ENCODE measurements around the gene VPS11.

- TF ChIP-seq CTCF (IDR thresholded peaks at IDR 0.05), result peak in 4 of 12 donors; percentile 8 to 38 (median 16)
- TF ChIP-seq POLR2A (IDR thresholded peaks at IDR 0.05), result peak in 1 of 2 donors; percentile 38
These were observed 49.3 kb upstream of the VPS11 start, which contains the start of the genes RPS25 and TRAPPC4 for GRCh38 chr11:119018074-119018938.

Data from heart left ventricle (tissue), 13 donors.